Heart left ventricle (tissue), 16 donors: ENCODE data around the gene MAGI2. TPM values are rescaled to one million over a fixed set of nuclear protein-coding genes. Genes with fewer than 3 reads are reported as not detected.

Experiments used
- ATAC-seq, 4 donors: fragments of 200-7000 bp; cut with Tn5 transposase; one replicate each; pipeline ENCODE4 v1.9.1; 2020 to 2022; ENCODE audit warnings: moderate library complexity in 4 of 4, mild to moderate bottlenecking in 3 of 4, moderate number of reproducible peaks in 1 of 4
- DNase-seq, 5 donors: peaks; one replicate each; pipeline ENCODE4 v3.0.0-alpha.2; 2020
- H3K27ac ChIP-seq, 12 donors: fragments of 200-600 bp; sonication (generic) in 4 of 12; one replicate each; pipeline versions ENCODE4 v1.5.0 to v1.8.0; 2016 to 2022; ENCODE audit warnings: mild to moderate bottlenecking in 2 of 12
- H3K27me3 ChIP-seq, 9 donors: fragments of 200-600 bp; sonication (generic) in 2 of 9; one replicate each; pipeline versions ENCODE4 v1.5.1 to v1.8.0; 2016 to 2022; ENCODE audit warnings: mild to moderate bottlenecking in 3 of 9
- H3K36me3 ChIP-seq, 9 donors: fragments of 200-600 bp; sonication (generic) in 2 of 9; one replicate each; pipeline versions ENCODE4 v1.5.0 to v1.8.0; 2018 to 2022; ENCODE audit warnings: mild to moderate bottlenecking in 2 of 9
- H3K4me1 ChIP-seq, 12 donors: fragments of 200-600 bp; sonication (generic) in 4 of 12; one replicate each; pipeline versions ENCODE4 v1.5.0 to v1.8.0; 2016 to 2022; ENCODE audit warnings: mild to moderate bottlenecking in 3 of 12
- H3K4me3 ChIP-seq, 12 donors: fragments of 200-600 bp; sonication (generic) in 4 of 12; one replicate each; pipeline versions ENCODE4 v1.5.0 to v1.8.0; 2017 to 2022; ENCODE audit warnings: mild to moderate bottlenecking in 9 of 12, moderate library complexity in 4 of 12
- H3K9me3 ChIP-seq, 12 donors: fragments of 200-600 bp; sonication (generic) in 4 of 12; one replicate each; pipeline versions ENCODE4 v1.5.0 to v1.8.0; 2016 to 2022; ENCODE audit warnings: mild to moderate bottlenecking in 1 of 12
- POLR2A ChIP-seq, 2 donors: fragments of 450-650 bp; IDR thresholded peaks; one replicate each; pipeline ENCODE4 v1.6.1; 2017; ENCODE audit warnings: antibody characterized with exemption in 2 of 2, mild to moderate bottlenecking in 2 of 2, moderate library complexity in 2 of 2
- WGBS, 4 donors: extraction: QIAGEN DNeasy Blood & Tissue Kit in 2 of 4; methylation state at CpG; one replicate each; pipeline versions ENCODE4 v1.1.5 to v1.1.7; 2013 to 2018; 5-methylcytosine and 5-hydroxymethylcytosine counted together
- intact Hi-C, 10 donors: fragments of 100-400 bp; cut with DNase I; formaldehyde crosslinking; loops; one replicate each; pipeline versions ENCODE4 v1.11.1 to v1.14.2; 2022
- polyA plus RNA-seq, 2 donors: library from polyadenylated mRNA; stranded (reverse); fragments of 200-250 nt; gene quantifications; one replicate each; pipeline ENCODE4 v1.2.3, GENCODE V29; 2013
- total RNA-seq, 9 donors: library from RNA; depleted of rRNA in 2 of 9; stranded (reverse); fragments of >200 nt in 2 of 9; fragmentation: NEBNext Ultra II Directional in 3 of 9; extraction: Animal tissue kit (Norgen Biotek cat#: 25700) in 3 of 9; gene quantifications; one replicate each; pipeline versions ENCODE4 v1.1.0 to v1.2.4, GENCODE V29; 2016 to 2023
- TF ChIP-seq, protein P1 (sequence below), 12 donors: fragments of 200-600 bp; sonication (generic) in 4 of 12; IDR thresholded peaks; one replicate each; pipeline versions ENCODE4 v1.5.0 to v1.8.0; 2018 to 2022; ENCODE audit warnings: antibody characterized with exemption in 12 of 12, mild to moderate bottlenecking in 5 of 12
- donor health status: ischemic (EF 13 %, LVEDD 7.1; RV severe dilation, severe dysfunction).
- donor health status: healthy with polysubstance abuse.
- donor health status: DM: no; HTN: yes; CAD: no.
- donor health status: DM: no; HTN: no; CAD: no.
- donor health status: ischemic (EF 25% LVEDD 6.9; RV normal size, moderate dysfunction).
- donor health status: ischemic (EF 25% LVEDD 5.7; RV mildly dilated, moderate dysfunction).
- donor health status: healthy.
- donor health status: DM: yes; HTN: yes; CAD: no.
- donor health status: ischemic (EF 35%, LVEDD 5.7; RV mildly dilated, moderate dysfunction).
- donor health status: nonischemic (EF 11% LVEDD 7.7; RV severe dilation, severe dysfunction).
- donor health status: DM: yes; HTN: yes; CAD: no.
- donor health status: PGD.
- donor health status: ischemic (EF 29% LVEDD 5.4; RV normal size, mild dysfunction).
- donor health status: nonischemic (EF 23%, LVEDD 6.1; RV moderate dilation, normal function).

Gene MAGI2
- total and polyA plus RNA-seq, 11 donors = 1.1 to 6.8 (median 3.8) TPM

DNA sequence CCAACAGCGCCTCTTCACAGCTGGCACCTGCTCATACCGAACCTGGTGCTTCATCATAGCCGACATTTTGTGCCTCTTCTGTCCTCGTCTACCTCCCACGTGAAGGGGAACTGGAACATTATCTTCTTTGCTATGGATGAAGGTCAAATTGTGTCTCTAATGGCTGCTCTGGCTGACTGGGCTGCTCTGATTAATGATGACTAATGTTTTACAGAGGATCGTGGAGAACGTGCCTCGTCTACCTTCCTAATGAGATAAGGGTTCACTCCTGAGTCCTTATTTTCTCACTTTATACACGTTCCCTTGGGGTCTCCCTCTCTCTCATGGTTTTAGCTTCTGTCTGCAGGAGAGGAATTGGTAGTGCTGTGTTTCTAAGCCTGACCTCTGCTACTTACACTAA lies 1234.6 kb downstream of the MAGI2 start:
- Histone ChIP-seq H3K27ac (no peak overlapping the region), H3K4me3 (no peak overlapping the region), H3K27me3 (no peaks in the 10 kb centered on the region), H3K4me1 (no peaks in the 10 kb centered on the region), H3K36me3 (no peaks in the 10 kb centered on the region), H3K9me3 (no peaks in the 10 kb centered on the region)
- intact Hi-C loops = loop anchor here in 1 of 10 donors (10.0 kb wide), 1 partner anchor 56 kb away; no protein-coding TSS in a partner anchor
- WGBS, 4 donors = 73 to 83% (median 78%) methylated on average over 9 of the region's 9 CpGs
- no peak for DNase-seq
- no peak for TF ChIP-seq POLR2A (IDR thresholded peaks at IDR 0.05)
- TF ChIP-seq, protein P1, sequence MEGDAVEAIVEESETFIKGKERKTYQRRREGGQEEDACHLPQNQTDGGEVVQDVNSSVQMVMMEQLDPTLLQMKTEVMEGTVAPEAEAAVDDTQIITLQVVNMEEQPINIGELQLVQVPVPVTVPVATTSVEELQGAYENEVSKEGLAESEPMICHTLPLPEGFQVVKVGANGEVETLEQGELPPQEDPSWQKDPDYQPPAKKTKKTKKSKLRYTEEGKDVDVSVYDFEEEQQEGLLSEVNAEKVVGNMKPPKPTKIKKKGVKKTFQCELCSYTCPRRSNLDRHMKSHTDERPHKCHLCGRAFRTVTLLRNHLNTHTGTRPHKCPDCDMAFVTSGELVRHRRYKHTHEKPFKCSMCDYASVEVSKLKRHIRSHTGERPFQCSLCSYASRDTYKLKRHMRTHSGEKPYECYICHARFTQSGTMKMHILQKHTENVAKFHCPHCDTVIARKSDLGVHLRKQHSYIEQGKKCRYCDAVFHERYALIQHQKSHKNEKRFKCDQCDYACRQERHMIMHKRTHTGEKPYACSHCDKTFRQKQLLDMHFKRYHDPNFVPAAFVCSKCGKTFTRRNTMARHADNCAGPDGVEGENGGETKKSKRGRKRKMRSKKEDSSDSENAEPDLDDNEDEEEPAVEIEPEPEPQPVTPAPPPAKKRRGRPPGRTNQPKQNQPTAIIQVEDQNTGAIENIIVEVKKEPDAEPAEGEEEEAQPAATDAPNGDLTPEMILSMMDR (IDR thresholded peaks at IDR 0.05) = no peak
- ATAC-seq = no peak

DNA sequence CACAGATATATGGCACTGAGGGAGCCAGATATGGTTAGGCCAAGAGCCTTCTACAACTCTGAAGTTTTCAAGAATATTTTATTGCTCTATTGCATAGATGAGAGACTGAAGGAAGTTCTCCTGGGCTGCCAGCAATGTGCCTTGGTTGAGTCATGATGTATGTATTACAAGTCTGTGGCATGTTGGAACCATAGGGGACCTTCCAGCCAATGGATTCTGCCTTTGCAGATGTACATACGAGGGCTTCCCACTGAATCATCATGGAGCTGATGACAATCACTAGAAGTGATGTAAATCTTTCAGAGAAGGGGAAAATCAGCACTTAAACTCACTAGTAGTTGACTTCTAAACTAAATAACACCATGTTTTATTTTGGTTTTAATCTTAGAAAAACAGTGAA lies 1235.4 kb downstream of the MAGI2 start:
- H3K27me3 ChIP-seq = no peaks in the 10 kb centered on the region
- H3K4me1 ChIP-seq = no peaks in the 10 kb centered on the region
- no peaks in the 10 kb centered on the region for H3K9me3 ChIP-seq
- TF ChIP-seq POLR2A (IDR thresholded peaks at IDR 0.05) = no peak
- TF ChIP-seq, protein P1 (IDR thresholded peaks at IDR 0.05) = no peak
- DNase-seq = no peak
- H3K27ac ChIP-seq = no peak overlapping the region
- ATAC-seq = no peak
- no peak overlapping the region for H3K4me3 ChIP-seq
- 69 to 95% (median 87%) methylated on average over 1 of the region's 1 CpG for WGBS, 4 donors
- no peaks in the 10 kb centered on the region for H3K36me3 ChIP-seq
- intact Hi-C loops = loop anchor here in 1 of 10 donors (10.0 kb wide), 1 partner anchor 57 kb away; no protein-coding TSS in a partner anchor

DNA sequence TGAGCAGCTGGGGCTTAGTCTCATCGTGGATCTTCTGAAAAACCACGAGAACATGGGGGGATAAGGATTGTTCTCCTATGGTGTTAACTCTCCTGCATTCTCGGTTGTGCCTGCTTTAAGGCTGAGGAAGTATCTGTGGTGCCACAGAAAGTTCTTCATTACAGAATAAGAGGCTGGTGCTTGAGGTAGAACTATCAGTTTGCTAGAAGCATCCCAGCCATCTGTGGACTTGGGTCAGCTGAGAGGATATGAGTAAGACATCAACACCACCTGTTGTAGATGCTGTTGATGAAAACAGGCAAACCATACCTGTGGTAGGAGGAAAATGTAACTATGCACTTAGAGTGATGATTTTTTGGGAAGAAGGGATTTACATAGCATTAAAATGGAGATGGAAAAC lies 1238.3 kb downstream of the MAGI2 start:
- DNase-seq (no peak), ATAC-seq (no peak)
- WGBS, 4 donors = 73 to 88% (median 77%) methylated on average over 3 of the region's 3 CpGs
- TF ChIP-seq POLR2A (IDR thresholded peaks at IDR 0.05) = no peak
- TF ChIP-seq, protein P1 (IDR thresholded peaks at IDR 0.05) = no peak
- H3K4me3 ChIP-seq = no peak overlapping the region
- H3K27me3 ChIP-seq = no peaks in the 10 kb centered on the region
- no peaks in the 10 kb centered on the region for H3K9me3 ChIP-seq
- intact Hi-C loops = loop anchor here in 1 of 10 donors (10.0 kb wide), 1 partner anchor 60 kb away; no protein-coding TSS in a partner anchor
- no peak overlapping the region for H3K27ac ChIP-seq
- no peaks in the 10 kb centered on the region for H3K36me3 ChIP-seq
- H3K4me1 ChIP-seq = no peaks in the 10 kb centered on the region

DNA sequence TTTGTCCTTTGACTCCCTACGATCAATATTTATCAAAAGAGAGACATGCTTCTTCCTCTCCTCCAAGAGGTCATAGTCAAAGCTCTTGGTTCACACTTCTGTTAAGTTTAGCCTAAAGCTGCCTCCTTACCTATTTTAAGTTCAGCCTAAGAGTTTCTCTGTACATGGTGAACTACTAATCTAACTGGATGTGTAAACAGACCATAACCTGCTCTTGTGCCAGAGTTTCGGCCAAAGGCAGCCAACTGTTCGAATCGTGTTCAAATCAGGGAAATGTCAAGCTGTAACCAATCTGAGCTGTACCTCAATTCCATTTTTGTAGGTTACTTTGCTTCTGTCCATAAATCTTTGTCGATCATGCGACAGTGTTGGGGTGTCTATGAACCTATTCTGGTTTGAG lies 1240.1 kb downstream of the MAGI2 start:
- no peak for TF ChIP-seq POLR2A (IDR thresholded peaks at IDR 0.05)
- TF ChIP-seq, protein P1 (IDR thresholded peaks at IDR 0.05) = no peak
- Histone ChIP-seq H3K36me3 (no peaks in the 10 kb centered on the region), H3K4me3 (no peak overlapping the region), H3K9me3 (no peaks in the 10 kb centered on the region), H3K27me3 (no peaks in the 10 kb centered on the region), H3K4me1 (no peaks in the 10 kb centered on the region), H3K27ac (no peak overlapping the region)
- DNase-seq (no peak), ATAC-seq (no peak)
- 81 to 93% (median 85%) methylated on average over 6 of the region's 6 CpGs for whole genome bisulfite sequencing, 4 donors
- intact Hi-C loops = loop anchor here in 1 of 10 donors (10.0 kb wide), 1 partner anchor 61 kb away; no protein-coding TSS in a partner anchor
